ENCODE results near the gene FGFRL1.

Gene FGFRL1

DNA sequence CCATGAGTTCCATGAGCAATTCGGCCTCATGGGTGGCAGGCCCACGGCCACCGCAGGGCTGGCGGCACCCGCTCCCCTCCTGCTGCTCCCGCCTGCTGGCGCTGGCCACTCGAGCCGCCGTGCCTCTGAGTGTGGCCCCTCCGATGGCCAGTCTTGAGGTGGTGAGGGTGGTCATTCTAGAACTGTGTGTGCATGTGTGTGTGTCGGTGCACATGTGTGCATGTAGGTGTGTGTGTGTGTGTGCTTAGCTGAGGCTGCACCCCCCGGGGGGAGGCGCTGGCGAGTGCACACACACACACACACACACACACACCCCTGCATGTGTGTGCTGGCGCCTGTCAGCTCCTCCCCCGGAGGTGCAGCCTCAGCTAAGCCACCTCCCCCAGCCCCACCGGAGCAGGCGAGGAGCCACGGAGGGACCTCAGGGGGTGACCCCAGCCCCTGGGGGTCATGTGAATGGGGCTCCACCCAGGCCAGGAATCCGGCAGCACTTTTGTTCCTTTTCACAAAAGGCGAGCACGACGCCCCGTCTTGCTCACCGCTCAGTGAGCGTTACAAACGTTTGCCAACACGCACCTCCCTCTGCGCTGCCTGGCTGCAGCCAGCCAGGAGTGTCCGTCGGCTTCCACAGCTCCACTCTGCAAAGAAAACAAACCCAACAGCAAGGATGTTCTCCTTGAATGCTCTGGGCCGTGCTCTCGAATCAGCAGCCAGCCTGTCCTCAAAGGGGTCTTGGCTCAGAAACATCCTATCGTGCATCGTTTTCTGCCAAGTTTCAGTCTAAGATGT is 29.9 kb downstream of the FGFRL1 start:
- Histone ChIP-seq H3K9me3 (ENCODE audit: severe bottlenecking) (no peaks in the 10 kb centered on the region), H3K4me3 (ENCODE audit: low read depth, low read length) (no peak overlapping the region), H3K27ac (no peak overlapping the region), H3K27me3 (ENCODE audit: insufficient read depth, low read depth, severe bottlenecking) (peaks cover 5% of the 10 kb centered on the region), H3K36me3 (no peaks in the 10 kb centered on the region)
- TF ChIP-seq CTCF (IDR thresholded peaks at IDR 0.05; ENCODE audit: low read depth, low read length): no peak
- no peak for DNase-seq

DNA sequence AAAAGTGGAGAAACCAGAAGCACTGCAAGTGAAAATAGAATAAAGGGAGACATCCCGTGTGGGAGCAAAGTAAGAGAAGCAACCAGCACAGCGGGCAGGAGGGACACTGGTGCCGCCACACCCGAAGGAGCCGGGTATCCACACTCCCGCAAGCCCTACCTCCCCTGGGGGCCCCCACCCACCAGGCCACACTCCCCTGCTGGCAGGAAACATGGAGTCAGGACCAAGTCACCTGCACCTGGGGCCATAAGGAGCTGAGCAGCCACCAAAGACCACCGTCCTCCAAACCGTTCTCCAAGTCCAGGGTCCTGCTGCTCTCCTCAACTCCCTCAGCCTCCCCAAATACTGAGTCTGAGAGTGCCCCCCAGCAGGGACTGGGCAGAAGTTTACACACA is 30.5 kb downstream of the FGFRL1 start:
- Histone ChIP-seq H3K27ac (no peak overlapping the region), H3K4me3 (ENCODE audit: low read depth, low read length) (no peak overlapping the region), H3K36me3 (no peaks in the 10 kb centered on the region), H3K9me3 (ENCODE audit: severe bottlenecking) (no peaks in the 10 kb centered on the region), H3K27me3 (ENCODE audit: insufficient read depth, low read depth, severe bottlenecking) (peaks cover 7% of the 10 kb centered on the region)
- no peak for TF ChIP-seq CTCF (IDR thresholded peaks at IDR 0.05; ENCODE audit: low read depth, low read length)
- no peak for DNase-seq

DNA sequence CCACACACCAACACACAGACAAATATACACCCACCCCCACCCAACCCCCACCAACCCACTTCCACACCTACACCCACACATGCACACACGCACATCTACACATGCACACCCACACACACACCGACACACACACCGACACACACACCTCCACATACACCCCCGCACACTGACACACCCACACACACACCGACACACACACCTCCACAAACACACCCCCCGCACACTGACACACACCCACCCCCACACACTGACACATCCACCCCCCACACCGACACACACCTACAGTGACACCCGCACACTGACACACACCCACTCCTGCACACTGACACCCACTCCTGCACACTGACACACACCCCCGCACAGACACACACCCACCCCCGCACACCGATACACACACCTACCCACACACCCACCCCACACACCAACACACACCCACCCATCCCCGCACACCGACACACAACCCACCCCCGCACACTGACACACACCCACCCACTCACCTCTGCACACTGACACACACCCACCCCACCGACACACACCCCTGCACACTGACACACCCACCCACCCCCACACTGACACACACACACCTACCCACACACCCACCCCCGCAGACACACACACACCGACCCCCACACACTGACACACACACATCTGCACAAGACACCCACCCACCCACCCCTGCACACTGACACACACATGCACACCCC is 31.1 kb downstream of the FGFRL1 start:
- H3K27me3 ChIP-seq (ENCODE audit: insufficient read depth, low read depth, severe bottlenecking): peaks cover 12% of the 10 kb centered on the region
- DNase-seq: no peak
- H3K9me3 ChIP-seq (ENCODE audit: severe bottlenecking): no peaks in the 10 kb centered on the region
- H3K4me3 ChIP-seq (ENCODE audit: low read depth, low read length): no peak overlapping the region
- H3K27ac ChIP-seq: no peak overlapping the region
- no peak for TF ChIP-seq CTCF (IDR thresholded peaks at IDR 0.05; ENCODE audit: low read depth, low read length)
- H3K36me3 ChIP-seq: no peaks in the 10 kb centered on the region

DNA sequence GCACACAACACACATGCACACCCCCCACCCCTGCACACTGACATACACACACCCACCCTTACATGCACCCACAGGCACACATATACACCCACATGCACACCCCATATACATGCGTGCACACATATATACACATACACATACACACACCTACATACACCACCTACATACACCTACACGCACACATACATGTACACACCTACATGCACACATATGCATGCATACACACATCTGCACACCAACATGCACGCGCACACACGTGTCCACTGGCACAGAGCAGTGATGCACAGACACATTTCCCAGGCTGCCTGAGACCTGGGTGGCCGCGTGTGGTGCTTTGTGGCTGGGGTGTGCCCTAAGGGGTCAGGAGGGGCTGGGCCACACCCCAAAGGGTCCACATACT is 31.7 kb downstream of the FGFRL1 start:
- no peaks in the 10 kb centered on the region for H3K9me3 ChIP-seq (ENCODE audit: severe bottlenecking)
- no peak overlapping the region for H3K27ac ChIP-seq
- no peak overlapping the region for H3K4me3 ChIP-seq (ENCODE audit: low read depth, low read length)
- H3K36me3 ChIP-seq: no peaks in the 10 kb centered on the region
- peaks cover 12% of the 10 kb centered on the region for H3K27me3 ChIP-seq (ENCODE audit: insufficient read depth, low read depth, severe bottlenecking)
- TF ChIP-seq CTCF (IDR thresholded peaks at IDR 0.05; ENCODE audit: low read depth, low read length): no peak
- DNase-seq: no peak

DNA sequence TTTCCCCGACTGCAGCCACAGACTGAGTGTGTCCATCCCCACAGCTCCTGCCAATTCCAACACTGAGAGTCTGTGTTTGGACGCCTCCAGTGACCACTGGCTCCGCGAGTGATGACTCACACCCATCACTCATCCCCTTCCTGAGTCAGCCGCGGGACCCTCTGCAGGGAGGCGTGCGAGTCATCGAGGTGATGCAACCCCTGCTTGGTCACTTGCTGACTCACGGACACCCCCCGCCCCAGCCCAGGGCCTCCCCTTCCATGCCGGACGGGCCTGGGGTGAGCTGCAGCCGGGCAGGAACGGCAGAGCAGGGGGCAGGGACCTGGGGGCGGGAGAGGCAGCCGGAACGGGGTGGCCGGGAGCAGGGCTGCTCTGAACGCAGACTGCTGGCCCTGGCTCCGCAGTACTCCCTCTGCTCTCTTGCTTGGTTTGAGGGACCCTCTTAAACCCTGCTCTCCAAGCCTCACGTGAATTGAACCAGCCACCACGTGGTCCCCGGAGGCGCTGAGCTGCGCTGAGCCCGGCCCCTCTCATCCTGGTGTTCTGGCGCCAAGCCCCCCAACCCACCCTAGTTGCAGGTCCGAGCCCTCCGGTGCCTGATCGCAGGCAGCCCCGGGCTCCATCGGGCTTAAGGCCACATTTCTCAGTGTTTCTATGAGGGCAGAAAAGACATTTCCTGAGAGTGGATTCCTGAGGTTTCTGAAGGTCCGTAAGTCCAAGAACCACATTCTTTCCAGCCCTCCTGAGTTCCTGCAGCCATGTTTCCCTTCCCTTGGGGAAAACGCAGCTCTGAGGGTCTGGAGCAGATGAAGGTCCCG is 32.4 kb downstream of the FGFRL1 start:
- Histone ChIP-seq H3K27ac (no peak overlapping the region), H3K4me3 (ENCODE audit: low read depth, low read length) (no peak overlapping the region), H3K36me3 (no peaks in the 10 kb centered on the region), H3K27me3 (ENCODE audit: insufficient read depth, low read depth, severe bottlenecking) (peaks cover 12% of the 10 kb centered on the region), H3K9me3 (ENCODE audit: severe bottlenecking) (no peaks in the 10 kb centered on the region)
- DNase-seq: peak; percentile 51
- TF ChIP-seq CTCF (IDR thresholded peaks at IDR 0.05; ENCODE audit: low read depth, low read length): no peak
